ENCODE data around the gene HNRNPAB. TPM values are rescaled to one million over a fixed set of nuclear protein-coding genes. Genes with fewer than 3 reads are reported as not detected.

Gene HNRNPAB
- total and polyA plus RNA-seq, 2 experiments from 2014 or later: 85.2 to 175 TPM

DNA sequence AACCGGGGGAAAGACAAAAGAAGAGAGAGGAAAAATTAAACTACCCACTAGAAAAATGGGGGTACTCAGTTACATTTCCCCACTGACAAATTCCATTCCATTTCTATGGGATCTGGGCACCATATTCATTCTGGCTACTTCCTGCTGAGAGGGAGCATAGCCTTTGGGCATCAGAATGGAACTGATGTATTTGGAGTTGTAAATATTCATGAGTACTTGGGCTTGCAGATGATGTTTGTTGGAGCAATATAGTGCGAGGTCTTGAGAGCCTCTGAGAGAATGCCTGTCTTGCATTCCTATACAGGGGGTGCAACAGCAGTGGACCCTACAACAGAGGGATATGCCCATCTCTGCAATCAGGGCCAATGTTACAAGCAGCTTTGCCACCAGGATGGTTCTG is 33.9 kb upstream of the HNRNPAB start:
- no peak for TF ChIP-seq EZH2 (IDR thresholded peaks at IDR 0.05; ENCODE audit: borderline replicate concordance)
- no peak for TF ChIP-seq EZH2phosphoT487 (IDR thresholded peaks at IDR 0.05; ENCODE audit: low read depth, severe bottlenecking, unreplicated experiment)
- TF ChIP-seq, protein P1, sequence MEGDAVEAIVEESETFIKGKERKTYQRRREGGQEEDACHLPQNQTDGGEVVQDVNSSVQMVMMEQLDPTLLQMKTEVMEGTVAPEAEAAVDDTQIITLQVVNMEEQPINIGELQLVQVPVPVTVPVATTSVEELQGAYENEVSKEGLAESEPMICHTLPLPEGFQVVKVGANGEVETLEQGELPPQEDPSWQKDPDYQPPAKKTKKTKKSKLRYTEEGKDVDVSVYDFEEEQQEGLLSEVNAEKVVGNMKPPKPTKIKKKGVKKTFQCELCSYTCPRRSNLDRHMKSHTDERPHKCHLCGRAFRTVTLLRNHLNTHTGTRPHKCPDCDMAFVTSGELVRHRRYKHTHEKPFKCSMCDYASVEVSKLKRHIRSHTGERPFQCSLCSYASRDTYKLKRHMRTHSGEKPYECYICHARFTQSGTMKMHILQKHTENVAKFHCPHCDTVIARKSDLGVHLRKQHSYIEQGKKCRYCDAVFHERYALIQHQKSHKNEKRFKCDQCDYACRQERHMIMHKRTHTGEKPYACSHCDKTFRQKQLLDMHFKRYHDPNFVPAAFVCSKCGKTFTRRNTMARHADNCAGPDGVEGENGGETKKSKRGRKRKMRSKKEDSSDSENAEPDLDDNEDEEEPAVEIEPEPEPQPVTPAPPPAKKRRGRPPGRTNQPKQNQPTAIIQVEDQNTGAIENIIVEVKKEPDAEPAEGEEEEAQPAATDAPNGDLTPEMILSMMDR (IDR thresholded peaks at IDR 0.05; ENCODE audit: poor library complexity): no peak
- Histone ChIP-seq H3K4me3 (no peak overlapping the region), H4K20me1 (ENCODE audit: insufficient read depth, poor library complexity, severe bottlenecking) (no peaks in the 10 kb centered on the region), H3K27me3 (no peaks in the 10 kb centered on the region), H3K9me2 (replicated peaks; ENCODE audit: insufficient read depth) (no peaks in the 10 kb centered on the region), H3K4me1 (ENCODE audit: insufficient read depth) (no peaks in the 10 kb centered on the region), H3K9me3 (ENCODE audit: low read depth) (no peaks in the 10 kb centered on the region), H3K79me2 (no peaks in the 10 kb centered on the region), H3K27ac (no peak overlapping the region), H2AFZ (no peak overlapping the region), H3K4me2 (no peak overlapping the region), H3K36me3 (replicated peaks; ENCODE audit: insufficient read depth, low read depth) (no peaks in the 10 kb centered on the region)
- no peak for DNase-seq (ENCODE audit: low spot score)
- WGBS (ENCODE audit: low lambda C conversion rate, missing lambda C conversion rate): 94% methylated on average over 2 of the region's 2 CpGs

GRCh38 chr5:178174456-178174855 is 29.9 kb upstream of the HNRNPAB start:
- Histone ChIP-seq H3K27me3 (no peaks in the 10 kb centered on the region), H3K4me1 (ENCODE audit: insufficient read depth) (no peaks in the 10 kb centered on the region)
- DNase-seq (ENCODE audit: low spot score): no peak

GRCh38 chr5:178176791-178177190 is 27.5 kb upstream of the HNRNPAB start:
- Histone ChIP-seq H3K9me3 (ENCODE audit: low read depth) (no peaks in the 10 kb centered on the region), H3K27me3 (no peaks in the 10 kb centered on the region), H3K36me3 (replicated peaks; ENCODE audit: insufficient read depth, low read depth) (no peaks in the 10 kb centered on the region), H3K4me1 (ENCODE audit: insufficient read depth) (no peaks in the 10 kb centered on the region), H3K4me2 (no peak overlapping the region), H4K20me1 (ENCODE audit: insufficient read depth, poor library complexity, severe bottlenecking) (no peaks in the 10 kb centered on the region), H3K27ac (no peak overlapping the region), H3K4me3 (no peak overlapping the region), H2AFZ (no peak overlapping the region), H3K9me2 (replicated peaks; ENCODE audit: insufficient read depth) (no peaks in the 10 kb centered on the region), H3K79me2 (no peaks in the 10 kb centered on the region)
- DNase-seq (ENCODE audit: low spot score): no peak
- WGBS (ENCODE audit: low lambda C conversion rate, missing lambda C conversion rate): 91% methylated on average over 6 of the region's 6 CpGs
- no peak for TF ChIP-seq EZH2phosphoT487 (IDR thresholded peaks at IDR 0.05; ENCODE audit: low read depth, severe bottlenecking, unreplicated experiment)

More at GRCh38 chr5:178174456-178174855, 29.9 kb upstream of the HNRNPAB start:
- Histone ChIP-seq H3K36me3 (replicated peaks; ENCODE audit: insufficient read depth, low read depth) (no peaks in the 10 kb centered on the region), H3K9me2 (replicated peaks; ENCODE audit: insufficient read depth) (no peaks in the 10 kb centered on the region), H2AFZ (no peak overlapping the region), H3K27ac (no peak overlapping the region), H3K79me2 (no peaks in the 10 kb centered on the region), H4K20me1 (ENCODE audit: insufficient read depth, poor library complexity, severe bottlenecking) (no peaks in the 10 kb centered on the region), H3K4me3 (no peak overlapping the region), H3K9me3 (ENCODE audit: low read depth) (no peaks in the 10 kb centered on the region), H3K4me2 (no peak overlapping the region)
- TF ChIP-seq, protein P1 (IDR thresholded peaks at IDR 0.05; ENCODE audit: poor library complexity): no peak
- no peak for TF ChIP-seq EZH2phosphoT487 (IDR thresholded peaks at IDR 0.05; ENCODE audit: low read depth, severe bottlenecking, unreplicated experiment)
- no peak for TF ChIP-seq EZH2 (IDR thresholded peaks at IDR 0.05; ENCODE audit: borderline replicate concordance)
- WGBS (ENCODE audit: low lambda C conversion rate, missing lambda C conversion rate): 87% methylated on average over 3 of the region's 3 CpGs

DNA sequence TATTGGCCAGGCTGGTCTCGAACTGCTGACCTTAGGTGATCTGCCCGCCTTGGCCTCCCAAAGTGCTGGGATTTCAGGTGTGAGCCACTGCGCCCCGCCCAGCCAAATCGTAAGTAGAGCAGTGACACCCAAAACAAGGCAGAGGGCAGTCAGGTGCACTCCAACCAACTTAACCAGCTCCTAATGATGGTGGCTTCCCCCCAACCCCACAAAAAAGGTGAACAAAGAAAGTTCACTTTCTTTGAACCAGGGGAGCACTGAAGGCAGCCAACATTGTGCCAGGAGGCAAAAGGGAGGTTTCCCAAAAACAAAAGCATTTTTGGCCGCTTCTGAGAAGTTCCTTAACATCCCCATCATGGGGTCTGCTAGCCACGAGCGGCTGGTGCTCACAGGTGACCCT is 26.8 kb upstream of the HNRNPAB start:
- H4K20me1 ChIP-seq (ENCODE audit: insufficient read depth, poor library complexity, severe bottlenecking): no peaks in the 10 kb centered on the region
- no peaks in the 10 kb centered on the region for H3K9me3 ChIP-seq (ENCODE audit: low read depth)
- no peaks in the 10 kb centered on the region for H3K27me3 ChIP-seq
- H3K36me3 ChIP-seq (replicated peaks; ENCODE audit: insufficient read depth, low read depth): no peaks in the 10 kb centered on the region
- no peaks in the 10 kb centered on the region for H3K4me1 ChIP-seq (ENCODE audit: insufficient read depth)
- no peak for TF ChIP-seq EZH2 (IDR thresholded peaks at IDR 0.05; ENCODE audit: borderline replicate concordance)
- no peak for TF ChIP-seq EZH2phosphoT487 (IDR thresholded peaks at IDR 0.05; ENCODE audit: low read depth, severe bottlenecking, unreplicated experiment)
- no peak for DNase-seq (ENCODE audit: low spot score)
- no peak overlapping the region for H3K27ac ChIP-seq
- H3K79me2 ChIP-seq: no peaks in the 10 kb centered on the region
- no peak overlapping the region for H3K4me2 ChIP-seq
- H2AFZ ChIP-seq: no peak overlapping the region
- H3K4me3 ChIP-seq: no peak overlapping the region
- 88% methylated on average over 8 of the region's 8 CpGs for WGBS (ENCODE audit: low lambda C conversion rate, missing lambda C conversion rate)
- no peaks in the 10 kb centered on the region for H3K9me2 ChIP-seq (replicated peaks; ENCODE audit: insufficient read depth)
